Tibial nerve (tissue), 4 donors: Measurements from ENCODE around the gene KLK3.

Experiments used
- CTCF ChIP-seq, 5 experiments: fragments of 200-600 bp in 3 of 5; fragments of 450-650 bp in 2 of 5; sonication (generic) in 3 of 5; IDR thresholded peaks; one replicate each; pipeline ENCODE4 v1.5.1; 2016 to 2019; ENCODE audit warnings: antibody characterized with exemption in 5 of 5, mild to moderate bottlenecking in 3 of 5, moderate library complexity in 2 of 5
- EP300 ChIP-seq, 2 donors: sonication (generic); formaldehyde crosslinking; IDR thresholded peaks; one replicate each; pipeline ENCODE4 v1.6.1; 2017; ENCODE audit warnings: antibody characterized with exemption in 2 of 2, mild to moderate bottlenecking in 1 of 2
- POLR2A ChIP-seq, 2 donors: fragments of 450-650 bp; IDR thresholded peaks; one replicate each; pipeline ENCODE4 v1.6.1; 2017; ENCODE audit warnings: antibody characterized with exemption in 2 of 2, mild to moderate bottlenecking in 2 of 2, moderate library complexity in 2 of 2

DNA sequence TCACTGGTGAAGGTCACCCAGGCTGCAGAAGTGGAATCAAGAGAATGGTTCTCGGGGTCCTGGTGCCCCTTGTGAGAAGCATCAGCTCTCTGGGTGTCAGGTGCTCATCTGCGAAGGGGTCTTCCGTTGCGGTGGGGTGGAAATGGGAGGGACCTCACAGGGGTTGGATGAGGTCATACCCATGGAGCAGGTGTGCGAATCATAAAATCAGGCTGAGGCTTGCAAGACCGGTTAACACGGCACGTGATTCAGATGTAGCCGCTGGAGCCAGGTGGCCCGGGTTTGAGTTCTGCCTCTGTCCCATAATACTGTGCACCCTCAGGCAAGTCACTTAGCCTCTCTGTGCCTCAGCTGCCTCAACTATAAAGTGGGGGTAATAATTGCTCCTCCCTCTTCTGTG lies 17.4 kb upstream of the KLK3 start:
- TF ChIP-seq POLR2A (IDR thresholded peaks at IDR 0.05) (no peak), CTCF (IDR thresholded peaks at IDR 0.05) (no peak), EP300 (IDR thresholded peaks at IDR 0.05) (no peak)
